ENCODE data around the gene CTF1. TPM values are rescaled to one million over a fixed set of nuclear protein-coding genes. Genes with fewer than 3 reads are reported as not detected.

Gene CTF1
- total RNA-seq, 1 experiment from 2014 or later: 1.4 TPM

GRCh38 chr16:30922420-30922959 lies 26.1 kb downstream of the CTF1 start (continued):
- TF ChIP-seq AR (CRISPR knock-in tag; IDR thresholded peaks at IDR 0.05) (no peak), KAT7 (CRISPR knock-in tag; IDR thresholded peaks at IDR 0.05; ENCODE audit: borderline replicate concordance) (no peak), MXD4 (CRISPR knock-in tag; IDR thresholded peaks at IDR 0.05; ENCODE audit: borderline replicate concordance) (no peak), STAT6 (CRISPR knock-in tag; conservative IDR thresholded peaks at IDR 0.05; ENCODE audit: low read depth) (no peak), SP1 (CRISPR knock-in tag; conservative IDR thresholded peaks at IDR 0.05) (peak; percentile 82), NFYB (CRISPR knock-in tag; conservative IDR thresholded peaks at IDR 0.05; ENCODE audit: low read depth) (no peak), ZNF512 (CRISPR knock-in tag; IDR thresholded peaks at IDR 0.05; ENCODE audit: borderline replicate concordance) (no peak), PREB (CRISPR knock-in tag; IDR thresholded peaks at IDR 0.05; ENCODE audit: borderline replicate concordance) (no peak), EMX1 (CRISPR knock-in tag; IDR thresholded peaks at IDR 0.05) (no peak), CBFB (CRISPR knock-in tag; IDR thresholded peaks at IDR 0.05; ENCODE audit: low read depth) (no peak), ZNF263 (CRISPR knock-in tag; IDR thresholded peaks at IDR 0.05; ENCODE audit: low read depth) (no peak), CREB1 (CRISPR knock-in tag; IDR thresholded peaks at IDR 0.05) (0 out of 2 replicates have a peak, but pooled peaks have one; percentile 53), ZNF416 (CRISPR knock-in tag; IDR thresholded peaks at IDR 0.05) (no peak), ZNF138 (CRISPR knock-in tag; conservative IDR thresholded peaks at IDR 0.05) (no peak), FOXP4 (CRISPR knock-in tag; IDR thresholded peaks at IDR 0.05) (no peak), E2F5 (CRISPR knock-in tag; IDR thresholded peaks at IDR 0.05) (0 out of 2 replicates have a peak, but pooled peaks have one; percentile 33), GTF2I (CRISPR knock-in tag; conservative IDR thresholded peaks at IDR 0.05) (no peak), TEAD1 (CRISPR knock-in tag; IDR thresholded peaks at IDR 0.05) (0 out of 2 replicates have a peak, but pooled peaks have one; percentile 5), FOXJ3 (CRISPR knock-in tag; IDR thresholded peaks at IDR 0.05; ENCODE audit: borderline replicate concordance) (no peak), ZNF281 (CRISPR knock-in tag; IDR thresholded peaks at IDR 0.05) (no peak), SMAD4 (CRISPR knock-in tag; IDR thresholded peaks at IDR 0.05) (no peak), CREM (CRISPR knock-in tag; IDR thresholded peaks at IDR 0.05) (peak; percentile 93), E2F1 (CRISPR knock-in tag; IDR thresholded peaks at IDR 0.05) (no peak)
